Neuron (in vitro differentiated cells): ENCODE results near the gene GRM8.
"Not testable (repeated sequence)": the region's sequence is repeated elsewhere in the genome, so short reads cannot be mapped to it uniquely, and the experiment has no call there.

Experiments
- H2AFZ ChIP-seq: one replicate; pipeline ENCODE4 v1.6.1; 2013; ENCODE audit warnings: low read depth, mild to moderate bottlenecking, inconsistent platforms, low read length, moderate library complexity
- H3K27me3 ChIP-seq: one replicate; pipeline ENCODE4 v1.6.1; 2013; ENCODE audit warnings: low read length; ENCODE audit not compliant: insufficient read depth
- H3K36me3 ChIP-seq: one replicate; pipeline ENCODE4 v1.6.1; 2013; ENCODE audit warnings: low read length; ENCODE audit not compliant: insufficient read depth
- H3K4me1 ChIP-seq: one replicate; pipeline ENCODE4 v1.6.1; 2013; ENCODE audit warnings: low read length; ENCODE audit not compliant: insufficient read depth
- H3K4me3 ChIP-seq: 2 replicates; pipeline ENCODE4 v1.5.1; 2013; ENCODE audit warnings: mild to moderate bottlenecking, low read length, moderate library complexity
- H3K9me3 ChIP-seq: one replicate; pipeline ENCODE4 v1.6.1; 2013; ENCODE audit warnings: low read length

The GRM8 gene

DNA sequence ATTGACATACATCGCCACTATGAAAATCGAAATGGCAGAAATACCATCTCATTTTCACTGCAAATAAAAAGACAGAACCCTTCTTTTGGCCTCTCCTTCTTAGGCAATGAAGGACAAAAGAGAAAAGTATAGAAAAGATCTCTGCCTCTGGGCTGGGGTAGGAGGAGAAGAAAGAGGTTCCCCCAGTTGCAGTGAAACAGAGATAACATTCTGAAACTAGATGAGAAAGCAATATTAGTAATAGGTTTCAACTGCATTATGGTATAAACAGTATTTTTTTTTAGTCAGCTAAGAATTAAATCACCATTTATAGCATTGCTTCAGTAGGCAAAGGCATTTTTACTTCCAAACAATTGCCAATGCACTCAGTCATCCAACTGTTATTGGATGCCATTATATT, 347.5 kb downstream of the GRM8 start:
- not testable (repeated sequence) for H3K4me3 ChIP-seq, H3K9me3 ChIP-seq, H3K36me3 ChIP-seq, H3K4me1 ChIP-seq, H3K27me3 ChIP-seq, H2AFZ ChIP-seq

DNA sequence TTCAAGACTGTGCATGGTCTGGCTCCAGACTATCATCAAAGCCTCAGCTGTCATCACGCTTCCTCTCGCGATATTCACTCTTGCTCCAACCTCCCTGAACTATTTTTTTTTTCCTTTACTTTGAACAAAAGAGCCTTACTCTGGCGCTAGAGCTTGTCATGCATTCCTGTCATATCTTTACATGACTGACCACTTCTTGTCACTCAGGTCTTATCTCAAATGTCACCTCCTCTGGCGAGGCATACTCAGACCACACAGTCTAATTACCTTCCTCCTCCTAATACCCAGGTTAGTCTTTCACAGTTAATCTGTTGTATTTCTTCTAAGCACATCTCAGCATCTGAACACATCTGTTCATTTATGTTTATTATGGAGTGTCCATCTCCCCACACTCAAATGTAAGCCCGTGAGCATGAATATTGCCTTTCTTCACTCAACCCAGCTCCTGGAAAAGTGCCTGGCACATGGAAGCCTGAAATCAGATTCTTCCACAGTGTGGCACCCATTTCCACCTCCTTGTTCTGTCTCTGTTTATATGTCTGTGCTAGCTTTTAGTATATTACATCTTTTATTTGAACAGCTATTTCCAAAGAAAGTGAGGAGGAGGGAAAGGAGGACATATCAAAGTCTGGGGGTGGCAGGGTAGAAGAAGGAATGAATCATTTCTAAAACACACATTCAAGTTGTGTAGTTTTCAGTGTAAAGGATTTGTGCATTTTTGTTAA, 351.5 kb downstream of the GRM8 start:
- not testable (repeated sequence) for H3K4me3 ChIP-seq, H3K36me3 ChIP-seq, H2AFZ ChIP-seq, H3K4me1 ChIP-seq, H3K27me3 ChIP-seq, H3K9me3 ChIP-seq

DNA sequence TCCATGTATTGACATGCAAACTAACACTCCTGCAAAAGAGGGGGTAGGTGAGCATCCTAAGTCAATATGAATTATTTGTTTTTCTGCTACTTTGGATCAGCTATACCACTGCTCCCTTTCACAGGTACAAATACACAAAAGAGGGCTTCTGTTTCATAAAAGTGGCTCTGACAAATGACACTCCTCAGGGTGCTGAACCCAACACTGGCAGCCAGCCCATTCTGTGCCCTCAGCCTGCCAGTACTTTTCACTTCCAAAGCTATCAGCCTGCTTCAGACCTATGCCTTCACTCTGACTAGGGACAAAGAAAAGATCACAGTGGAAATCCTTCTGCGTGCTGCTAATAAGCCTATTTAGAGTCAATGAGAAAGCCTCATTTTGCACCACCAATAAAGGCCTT, 364.8 kb downstream of the GRM8 start:
- H3K36me3 ChIP-seq, H3K4me1 ChIP-seq, H3K9me3 ChIP-seq, H3K4me3 ChIP-seq, H3K27me3 ChIP-seq, H2AFZ ChIP-seq: not testable (repeated sequence)

DNA sequence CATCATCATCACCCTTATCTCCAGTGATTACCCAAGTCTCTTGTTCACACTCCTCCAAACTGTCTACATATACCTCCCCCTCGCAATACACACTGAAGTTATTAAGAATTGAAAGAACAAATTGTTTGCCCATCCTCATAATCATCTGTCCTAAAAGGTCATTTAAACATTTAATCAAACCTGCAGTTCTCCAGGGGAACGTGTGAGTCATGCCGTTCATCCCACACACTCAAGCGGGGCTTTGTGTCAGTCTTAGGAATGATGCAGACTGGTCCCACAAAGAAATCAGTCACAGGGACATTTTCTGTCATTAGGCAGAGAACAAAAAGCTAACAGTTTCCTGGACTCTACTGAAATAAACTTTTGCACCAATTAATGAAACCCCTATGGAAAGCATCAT, 365.2 kb downstream of the GRM8 start:
- not testable (repeated sequence) for H3K27me3 ChIP-seq, H3K36me3 ChIP-seq, H3K9me3 ChIP-seq, H3K4me1 ChIP-seq, H2AFZ ChIP-seq, H3K4me3 ChIP-seq

DNA sequence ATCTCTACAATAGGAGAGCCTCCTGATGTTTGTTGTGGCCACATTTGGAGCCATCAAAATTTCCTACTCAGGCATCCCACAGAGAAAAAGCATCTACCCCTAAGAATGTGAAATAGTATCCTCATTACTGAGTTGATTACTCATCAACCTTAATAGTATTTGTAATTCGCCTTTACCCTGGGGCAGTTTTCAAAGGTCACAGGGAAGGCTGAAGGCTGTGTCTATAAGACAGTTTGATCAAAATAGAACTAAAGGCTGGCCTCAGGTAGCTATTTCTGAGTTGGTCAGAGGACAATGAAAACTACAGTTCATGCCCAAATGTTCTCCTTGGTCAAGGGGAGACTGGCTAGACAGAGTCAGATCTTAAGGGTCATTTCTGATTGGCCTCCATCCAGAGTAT, 370.0 kb downstream of the GRM8 start:
- not testable (repeated sequence) for H3K4me1 ChIP-seq, H3K9me3 ChIP-seq, H3K36me3 ChIP-seq, H2AFZ ChIP-seq, H3K27me3 ChIP-seq, H3K4me3 ChIP-seq

DNA sequence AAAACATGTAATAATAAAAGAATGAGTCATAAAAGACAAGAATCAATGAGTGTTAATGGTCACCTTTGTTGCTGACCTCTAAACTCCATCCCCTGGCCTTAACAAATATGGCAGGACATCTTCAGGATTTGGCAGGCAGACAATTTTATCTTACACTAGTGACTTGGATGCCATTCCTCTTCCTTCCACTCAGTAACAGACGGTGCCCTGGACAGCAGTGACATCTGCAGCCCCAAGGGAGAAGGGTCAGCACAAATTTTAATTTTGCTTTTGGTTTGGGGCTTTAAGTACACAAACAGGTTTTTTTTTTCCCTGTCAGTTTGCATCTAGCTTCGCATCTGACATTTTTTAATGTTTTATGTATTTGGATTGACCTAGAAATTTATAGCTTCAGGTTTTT, 370.8 kb downstream of the GRM8 start:
- H3K4me3 ChIP-seq, H3K9me3 ChIP-seq, H3K4me1 ChIP-seq, H3K27me3 ChIP-seq, H2AFZ ChIP-seq, H3K36me3 ChIP-seq: not testable (repeated sequence)

DNA sequence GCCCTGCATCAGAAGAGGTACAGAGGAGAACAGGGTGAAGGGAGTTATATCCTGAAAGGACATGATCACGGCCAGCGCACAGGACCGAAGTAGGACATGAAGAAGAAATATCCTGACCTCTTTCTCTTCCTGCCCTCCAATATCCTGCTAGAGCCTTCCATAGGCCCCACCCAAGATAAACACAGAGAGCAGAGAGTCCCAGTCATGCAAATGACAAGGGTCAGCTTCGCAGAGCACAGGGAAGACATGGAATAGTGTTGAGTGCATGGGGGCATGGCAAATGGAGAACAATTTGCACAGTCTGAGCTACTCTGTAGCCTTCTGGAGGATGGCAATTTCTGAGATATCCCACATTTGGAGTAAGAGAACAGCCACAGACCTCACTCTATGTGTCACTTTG, 371.4 kb downstream of the GRM8 start:
- Histone ChIP-seq H3K27me3 (no peaks in the 10 kb centered on the region), H2AFZ (no peak overlapping the region), H3K4me1 (no peaks in the 10 kb centered on the region), H3K4me3 (no peak overlapping the region), H3K36me3 (no peaks in the 10 kb centered on the region), H3K9me3 (no peaks in the 10 kb centered on the region)

DNA sequence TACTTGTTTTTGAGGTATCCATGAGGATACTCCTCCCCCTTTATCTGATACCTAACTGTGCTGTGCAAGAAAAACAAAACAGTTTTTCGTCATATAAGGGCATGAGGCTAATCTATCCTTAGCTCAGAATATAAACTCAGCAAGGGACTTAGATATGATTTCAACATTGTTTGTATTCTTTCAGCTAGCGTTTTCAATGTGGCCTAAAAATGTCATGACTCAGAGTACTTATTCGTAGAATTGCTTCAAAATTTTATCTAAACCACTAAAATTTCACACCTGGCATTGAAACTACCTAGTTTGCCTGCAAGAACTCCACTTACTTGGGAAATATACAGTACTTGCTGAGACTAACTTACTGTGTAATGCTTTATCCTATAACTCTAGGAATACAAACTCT, 376.2 kb downstream of the GRM8 start:
- not testable (repeated sequence) for H3K4me3 ChIP-seq, H3K9me3 ChIP-seq, H2AFZ ChIP-seq, H3K36me3 ChIP-seq, H3K27me3 ChIP-seq, H3K4me1 ChIP-seq

DNA sequence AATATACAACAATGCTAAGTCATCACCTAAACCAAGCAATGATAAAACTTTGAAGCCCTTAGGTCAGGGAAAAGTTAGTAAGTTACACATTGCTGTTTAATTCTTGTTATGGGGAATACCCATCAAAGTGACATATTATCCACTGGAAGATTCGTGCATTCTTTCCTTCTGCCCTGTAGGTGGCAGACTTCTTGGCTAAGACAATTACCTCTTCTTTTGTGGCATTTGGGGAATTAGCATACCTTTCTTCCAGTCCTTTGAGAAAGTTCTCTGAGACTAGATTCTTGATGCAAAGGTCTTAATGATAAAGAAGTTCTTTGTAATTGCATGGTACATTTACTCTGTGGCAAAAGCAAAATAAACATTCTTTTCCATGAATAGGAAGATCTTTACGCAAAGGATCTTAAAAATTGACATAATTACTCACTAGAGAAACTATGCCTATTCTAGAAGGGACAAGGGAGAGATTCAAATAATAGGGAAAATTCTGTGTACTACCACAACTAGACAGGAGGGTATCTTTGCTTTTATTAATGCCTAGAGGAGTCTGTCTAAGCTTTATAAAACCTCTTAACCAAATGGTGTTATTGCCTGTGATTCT, 395.9 kb downstream of the GRM8 start:
- H3K27me3 ChIP-seq: no peaks in the 10 kb centered on the region
- H3K4me1 ChIP-seq: no peaks in the 10 kb centered on the region
- H3K9me3 ChIP-seq: no peaks in the 10 kb centered on the region
- no peak overlapping the region for H2AFZ ChIP-seq
- H3K4me3 ChIP-seq: no peak overlapping the region
- no peaks in the 10 kb centered on the region for H3K36me3 ChIP-seq

DNA sequence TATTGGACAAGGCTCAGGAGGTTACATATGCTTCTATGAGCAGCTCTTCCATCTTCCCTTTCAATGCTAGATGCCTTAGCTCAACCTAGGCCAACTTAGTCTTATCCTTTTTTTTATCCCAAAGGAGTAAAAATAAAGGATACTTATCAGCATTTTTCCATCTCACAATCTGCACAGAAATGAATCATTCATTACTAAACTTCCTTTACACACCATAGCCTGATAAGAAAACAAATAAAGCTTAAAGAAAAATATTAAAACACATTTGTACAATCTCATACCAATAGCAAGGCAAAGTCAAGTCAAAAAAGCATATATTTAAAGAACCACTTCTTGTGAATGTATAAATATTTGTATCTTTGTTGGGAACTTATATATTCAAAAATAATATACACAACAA, 407.4 kb downstream of the GRM8 start:
- H3K9me3 ChIP-seq: no peaks in the 10 kb centered on the region
- H3K4me1 ChIP-seq: no peaks in the 10 kb centered on the region
- H3K27me3 ChIP-seq: no peaks in the 10 kb centered on the region
- no peaks in the 10 kb centered on the region for H3K36me3 ChIP-seq
- H3K4me3 ChIP-seq: no peak overlapping the region
- no peak overlapping the region for H2AFZ ChIP-seq

DNA sequence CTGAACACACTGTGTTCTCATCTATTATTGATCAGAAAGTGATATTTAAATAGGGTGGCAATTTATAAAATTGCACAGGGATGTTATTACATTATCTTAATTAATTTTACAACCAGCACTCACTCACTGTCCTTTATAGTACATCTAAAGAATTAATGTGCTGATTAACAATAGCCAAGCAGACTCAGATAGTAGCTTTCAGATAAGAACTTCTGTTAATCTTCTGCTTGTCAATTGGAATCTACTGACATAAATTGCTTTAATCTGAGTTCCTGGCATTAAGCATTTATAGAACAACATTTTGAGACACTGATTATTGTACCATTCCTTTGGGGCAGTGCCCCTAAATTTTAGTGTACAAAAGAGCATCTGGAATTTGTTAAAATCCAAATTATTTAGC, 408.9 kb downstream of the GRM8 start:
- no peak overlapping the region for H2AFZ ChIP-seq
- no peaks in the 10 kb centered on the region for H3K36me3 ChIP-seq
- no peaks in the 10 kb centered on the region for H3K27me3 ChIP-seq
- H3K4me3 ChIP-seq: no peak overlapping the region
- H3K4me1 ChIP-seq: no peaks in the 10 kb centered on the region
- H3K9me3 ChIP-seq: no peaks in the 10 kb centered on the region

DNA sequence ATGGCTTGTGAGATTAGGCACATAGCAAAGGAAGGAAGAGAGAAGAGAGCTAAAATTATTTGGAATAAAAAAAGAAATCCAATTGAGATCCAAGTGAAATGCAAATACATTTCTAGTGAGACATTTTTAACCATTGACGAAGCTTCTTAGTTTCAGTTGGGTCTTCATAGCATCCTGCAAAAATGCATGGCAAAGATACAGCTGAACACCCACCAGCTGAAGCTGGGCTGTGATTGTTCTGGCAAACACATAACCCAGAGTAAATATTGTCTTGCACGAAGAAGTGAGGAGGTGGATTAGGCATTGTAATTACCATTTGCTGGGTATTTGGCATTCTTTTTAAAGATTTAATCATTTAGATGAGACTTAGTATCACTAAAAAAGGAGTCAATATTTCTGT, 409.4 kb downstream of the GRM8 start:
- Histone ChIP-seq H2AFZ (no peak overlapping the region), H3K27me3 (no peaks in the 10 kb centered on the region), H3K4me3 (no peak overlapping the region)

DNA sequence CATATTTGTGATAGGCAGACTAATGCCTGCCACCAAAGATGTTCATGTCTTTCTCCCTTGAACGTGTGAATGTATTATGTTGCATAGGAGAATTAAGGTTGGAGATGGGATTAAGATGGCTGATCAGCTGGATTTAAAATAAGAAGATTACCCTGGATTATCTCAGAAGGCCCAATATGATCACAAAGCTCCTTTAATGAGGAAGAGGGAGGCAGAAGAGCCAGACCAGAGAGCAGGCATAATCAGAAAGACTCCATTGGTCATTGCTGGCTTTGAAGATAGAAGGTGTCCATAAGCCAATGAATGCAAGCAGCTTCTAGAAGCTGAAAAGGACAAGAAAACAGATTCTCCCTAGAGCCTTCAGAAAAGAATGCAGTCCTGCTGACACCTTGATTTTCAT, 410.3 kb downstream of the GRM8 start:
- no peak overlapping the region for H2AFZ ChIP-seq
- H3K9me3 ChIP-seq: no peaks in the 10 kb centered on the region
- no peaks in the 10 kb centered on the region for H3K4me1 ChIP-seq
- H3K27me3 ChIP-seq: no peaks in the 10 kb centered on the region
- no peak overlapping the region for H3K4me3 ChIP-seq
- no peaks in the 10 kb centered on the region for H3K36me3 ChIP-seq

More for the DNA sequence above, 409.4 kb downstream of the GRM8 start:
- Histone ChIP-seq H3K4me1 (no peaks in the 10 kb centered on the region), H3K9me3 (no peaks in the 10 kb centered on the region), H3K36me3 (no peaks in the 10 kb centered on the region)

DNA sequence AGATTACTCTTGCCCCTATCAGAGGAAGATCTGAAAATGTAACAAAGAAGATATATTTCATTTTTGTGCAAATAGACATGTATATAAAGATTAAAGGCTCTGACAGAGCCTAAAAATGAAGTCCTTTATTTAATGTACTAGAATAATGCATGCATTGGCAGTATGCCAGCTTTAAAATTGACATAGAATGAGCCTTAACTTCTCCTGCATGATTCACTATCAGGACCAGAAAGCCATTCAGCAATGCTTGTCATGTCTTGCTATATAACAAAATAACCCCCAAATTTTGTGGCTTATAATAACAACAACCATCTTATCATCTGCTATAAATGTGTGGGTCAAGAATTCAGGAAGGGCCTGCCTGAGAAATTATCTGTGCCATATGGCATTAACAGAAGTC, 411.9 kb downstream of the GRM8 start:
- Histone ChIP-seq H3K9me3 (no peaks in the 10 kb centered on the region), H2AFZ (no peak overlapping the region), H3K4me3 (no peak overlapping the region), H3K4me1 (no peaks in the 10 kb centered on the region), H3K36me3 (no peaks in the 10 kb centered on the region), H3K27me3 (no peaks in the 10 kb centered on the region)
